Measurements from ENCODE around the gene SND1.

DNA sequence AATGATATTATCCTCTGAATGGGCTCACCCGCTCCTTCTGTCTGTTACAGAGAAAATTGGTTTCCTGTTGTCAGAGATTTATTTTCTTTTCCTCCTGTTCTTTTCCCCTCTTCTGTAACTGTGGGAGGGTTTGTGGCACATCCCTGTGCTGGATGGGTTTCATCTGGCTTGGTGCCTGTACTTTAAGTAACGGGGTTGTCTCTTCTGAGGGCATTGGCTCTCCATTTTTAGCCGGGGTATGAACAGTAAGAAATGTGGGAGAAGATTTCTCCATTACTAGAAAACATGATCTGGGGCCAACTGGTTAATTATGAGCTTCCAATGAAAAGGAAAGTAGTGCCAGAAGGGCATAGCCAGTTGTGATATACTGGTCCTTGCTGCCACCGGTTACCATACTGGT is 142.6 kb downstream of the SND1 start:
- no peak for TF ChIP-seq EZH2 (IDR thresholded peaks at IDR 0.05; ENCODE audit: borderline replicate concordance, insufficient read depth, low read depth, low read length, poor library complexity, severe bottlenecking)
- TF ChIP-seq CTCF (IDR thresholded peaks at IDR 0.05) = no peak

Data from B cell (primary cell).